Uterus (tissue), 2 donors: ENCODE data around the gene CCDC85B.

ENCODE experiments used
- POLR2A ChIP-seq, 2 donors: fragments of 450-650 bp; IDR thresholded peaks; one replicate each; pipeline ENCODE4 v1.6.1; 2016; ENCODE audit warnings: antibody characterized with exemption in 2 of 2, mild to moderate bottlenecking in 1 of 2, moderate library complexity in 1 of 2
- TF ChIP-seq, protein P1 (sequence below), 4 experiments: fragments of 200-600 bp in 2 of 4; fragments of 450-650 bp in 2 of 4; sonication (generic) in 2 of 4; IDR thresholded peaks; one replicate each; pipeline ENCODE4 v1.5.1; 2016 to 2019; ENCODE audit warnings: antibody characterized with exemption in 4 of 4, mild to moderate bottlenecking in 2 of 4, moderate library complexity in 1 of 4

DNA sequence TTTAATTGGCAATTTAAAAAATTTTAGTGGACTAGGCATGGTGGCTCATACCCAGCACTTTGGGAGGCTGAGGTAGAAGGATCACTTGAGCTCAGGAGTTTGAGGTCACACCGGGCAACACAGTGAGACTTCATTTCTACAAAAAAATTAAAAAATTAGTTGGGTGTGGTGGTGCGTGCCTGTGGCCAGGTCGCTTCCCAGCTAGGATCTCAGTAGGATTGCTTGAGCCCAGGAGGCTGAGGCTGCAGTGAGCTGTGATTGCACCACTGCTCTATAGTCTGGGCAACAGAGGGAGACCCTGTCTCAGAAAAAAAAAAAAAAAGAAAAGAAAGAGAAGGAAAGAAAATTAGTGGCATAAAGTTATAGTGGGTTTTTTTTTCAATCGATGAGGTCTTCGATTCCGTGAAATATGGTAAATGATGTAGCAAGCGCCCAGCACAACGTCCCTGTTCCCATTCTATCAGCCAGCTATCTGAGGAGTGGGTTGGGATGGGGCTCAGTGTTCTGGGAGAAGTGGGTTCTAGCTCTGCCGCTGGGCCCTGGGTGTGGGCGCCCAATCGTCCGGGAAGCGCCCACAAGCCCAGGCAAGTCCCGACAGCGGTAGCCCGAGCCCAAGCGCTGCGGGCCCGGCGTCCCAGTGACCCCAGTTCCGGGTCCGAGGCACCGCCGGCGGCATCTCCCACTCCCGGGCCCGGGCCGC is 8.3 kb downstream of the CCDC85B start:
- TF ChIP-seq, protein P1, sequence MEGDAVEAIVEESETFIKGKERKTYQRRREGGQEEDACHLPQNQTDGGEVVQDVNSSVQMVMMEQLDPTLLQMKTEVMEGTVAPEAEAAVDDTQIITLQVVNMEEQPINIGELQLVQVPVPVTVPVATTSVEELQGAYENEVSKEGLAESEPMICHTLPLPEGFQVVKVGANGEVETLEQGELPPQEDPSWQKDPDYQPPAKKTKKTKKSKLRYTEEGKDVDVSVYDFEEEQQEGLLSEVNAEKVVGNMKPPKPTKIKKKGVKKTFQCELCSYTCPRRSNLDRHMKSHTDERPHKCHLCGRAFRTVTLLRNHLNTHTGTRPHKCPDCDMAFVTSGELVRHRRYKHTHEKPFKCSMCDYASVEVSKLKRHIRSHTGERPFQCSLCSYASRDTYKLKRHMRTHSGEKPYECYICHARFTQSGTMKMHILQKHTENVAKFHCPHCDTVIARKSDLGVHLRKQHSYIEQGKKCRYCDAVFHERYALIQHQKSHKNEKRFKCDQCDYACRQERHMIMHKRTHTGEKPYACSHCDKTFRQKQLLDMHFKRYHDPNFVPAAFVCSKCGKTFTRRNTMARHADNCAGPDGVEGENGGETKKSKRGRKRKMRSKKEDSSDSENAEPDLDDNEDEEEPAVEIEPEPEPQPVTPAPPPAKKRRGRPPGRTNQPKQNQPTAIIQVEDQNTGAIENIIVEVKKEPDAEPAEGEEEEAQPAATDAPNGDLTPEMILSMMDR (IDR thresholded peaks at IDR 0.05), result no peak
- TF ChIP-seq POLR2A (IDR thresholded peaks at IDR 0.05), result no peak
